WTC11 (cell line): ENCODE data around the gene SPOCD1.

Experiments
- PRRX2 ChIP-seq: fragments of 250-450 bp; sonication (Bioruptor Pico); IDR thresholded peaks from 2 replicates; pipeline ENCODE4 v1.8.0; 2021; ENCODE audit warnings: mild to moderate bottlenecking
- SP1 ChIP-seq: sonication (generic); formaldehyde crosslinking; conservative IDR thresholded peaks from 2 replicates; pipeline ENCODE4 v1.8.1; 2022; ENCODE audit warnings: missing genetic modification reagents
- TF ChIP-seq, protein P1 (sequence below): fragments of 200-600 bp; IDR thresholded peaks from 2 replicates; pipeline ENCODE4 v1.8.0; 2022; ENCODE audit warnings: antibody characterized with exemption
- TF ChIP-seq, protein P2 (sequence below): sonication (generic); formaldehyde crosslinking; conservative IDR thresholded peaks from 2 replicates; pipeline ENCODE4 v1.8.1; 2023; ENCODE audit warnings: mild to moderate bottlenecking, low read depth, missing genetic modification reagents, moderate library complexity

DNA sequence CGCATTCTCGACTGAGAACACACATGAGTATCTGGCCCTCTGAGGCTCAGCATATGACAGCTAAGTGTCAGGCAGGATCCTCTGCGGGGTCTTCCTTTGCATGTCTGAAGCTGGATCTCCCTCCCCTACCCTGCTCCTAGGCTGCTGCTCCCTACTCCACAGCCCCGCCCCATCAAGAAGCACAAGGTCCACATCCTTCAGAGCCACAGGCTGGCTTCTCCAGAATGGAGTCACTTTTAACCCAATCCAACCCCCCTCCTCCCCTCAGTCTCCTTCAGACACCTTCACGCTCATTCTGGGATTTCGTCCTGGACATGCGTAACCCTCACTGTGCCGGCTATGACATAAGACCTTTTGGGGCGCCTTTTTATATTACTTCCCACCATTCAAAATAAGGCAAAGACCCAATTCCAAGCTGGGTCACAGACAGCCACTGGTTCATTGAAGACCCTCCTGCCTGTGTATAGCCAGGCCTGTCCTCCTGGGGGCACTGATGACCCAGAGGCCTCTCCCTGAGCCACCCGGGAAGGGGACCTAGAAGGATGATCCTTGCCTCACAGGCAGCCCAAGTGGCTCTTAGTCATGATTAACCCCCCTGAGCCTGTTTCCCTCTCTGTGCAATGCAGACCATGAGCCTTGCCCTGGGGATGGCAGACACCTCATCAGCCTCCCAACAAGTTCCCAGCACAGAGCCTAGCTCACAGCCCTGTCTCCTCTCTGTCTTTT is 56.4 kb downstream of the SPOCD1 start:
- TF ChIP-seq, protein P1, sequence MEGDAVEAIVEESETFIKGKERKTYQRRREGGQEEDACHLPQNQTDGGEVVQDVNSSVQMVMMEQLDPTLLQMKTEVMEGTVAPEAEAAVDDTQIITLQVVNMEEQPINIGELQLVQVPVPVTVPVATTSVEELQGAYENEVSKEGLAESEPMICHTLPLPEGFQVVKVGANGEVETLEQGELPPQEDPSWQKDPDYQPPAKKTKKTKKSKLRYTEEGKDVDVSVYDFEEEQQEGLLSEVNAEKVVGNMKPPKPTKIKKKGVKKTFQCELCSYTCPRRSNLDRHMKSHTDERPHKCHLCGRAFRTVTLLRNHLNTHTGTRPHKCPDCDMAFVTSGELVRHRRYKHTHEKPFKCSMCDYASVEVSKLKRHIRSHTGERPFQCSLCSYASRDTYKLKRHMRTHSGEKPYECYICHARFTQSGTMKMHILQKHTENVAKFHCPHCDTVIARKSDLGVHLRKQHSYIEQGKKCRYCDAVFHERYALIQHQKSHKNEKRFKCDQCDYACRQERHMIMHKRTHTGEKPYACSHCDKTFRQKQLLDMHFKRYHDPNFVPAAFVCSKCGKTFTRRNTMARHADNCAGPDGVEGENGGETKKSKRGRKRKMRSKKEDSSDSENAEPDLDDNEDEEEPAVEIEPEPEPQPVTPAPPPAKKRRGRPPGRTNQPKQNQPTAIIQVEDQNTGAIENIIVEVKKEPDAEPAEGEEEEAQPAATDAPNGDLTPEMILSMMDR, result no peak
- TF ChIP-seq SP1 (CRISPR knock-in tag), result no peak
- no peak for TF ChIP-seq PRRX2
- TF ChIP-seq, protein P2, sequence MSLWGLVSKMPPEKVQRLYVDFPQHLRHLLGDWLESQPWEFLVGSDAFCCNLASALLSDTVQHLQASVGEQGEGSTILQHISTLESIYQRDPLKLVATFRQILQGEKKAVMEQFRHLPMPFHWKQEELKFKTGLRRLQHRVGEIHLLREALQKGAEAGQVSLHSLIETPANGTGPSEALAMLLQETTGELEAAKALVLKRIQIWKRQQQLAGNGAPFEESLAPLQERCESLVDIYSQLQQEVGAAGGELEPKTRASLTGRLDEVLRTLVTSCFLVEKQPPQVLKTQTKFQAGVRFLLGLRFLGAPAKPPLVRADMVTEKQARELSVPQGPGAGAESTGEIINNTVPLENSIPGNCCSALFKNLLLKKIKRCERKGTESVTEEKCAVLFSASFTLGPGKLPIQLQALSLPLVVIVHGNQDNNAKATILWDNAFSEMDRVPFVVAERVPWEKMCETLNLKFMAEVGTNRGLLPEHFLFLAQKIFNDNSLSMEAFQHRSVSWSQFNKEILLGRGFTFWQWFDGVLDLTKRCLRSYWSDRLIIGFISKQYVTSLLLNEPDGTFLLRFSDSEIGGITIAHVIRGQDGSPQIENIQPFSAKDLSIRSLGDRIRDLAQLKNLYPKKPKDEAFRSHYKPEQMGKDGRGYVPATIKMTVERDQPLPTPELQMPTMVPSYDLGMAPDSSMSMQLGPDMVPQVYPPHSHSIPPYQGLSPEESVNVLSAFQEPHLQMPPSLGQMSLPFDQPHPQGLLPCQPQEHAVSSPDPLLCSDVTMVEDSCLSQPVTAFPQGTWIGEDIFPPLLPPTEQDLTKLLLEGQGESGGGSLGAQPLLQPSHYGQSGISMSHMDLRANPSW (CRISPR knock-in tag), result no peak
